HUES48 (cell line): ENCODE data around the gene CACNA1C.

Experiments
- H3K27ac ChIP-seq: one replicate; pipeline ENCODE4 v1.7.0; 2013; ENCODE audit warnings: low read depth, low read length, inconsistent platforms
- H3K27me3 ChIP-seq: 2 replicates; pipeline ENCODE4 v1.6.1; 2013; ENCODE audit warnings: mild to moderate bottlenecking, low read length; ENCODE audit not compliant: control insufficient read depth, insufficient read depth
- H3K36me3 ChIP-seq: 2 replicates; pipeline ENCODE4 v1.6.1; 2013; ENCODE audit warnings: low read length; ENCODE audit not compliant: control insufficient read depth, insufficient read depth
- H3K4me1 ChIP-seq: 2 replicates; pipeline ENCODE4 v1.6.1; 2013; ENCODE audit warnings: mild to moderate bottlenecking, low read length; ENCODE audit not compliant: control insufficient read depth, insufficient read depth
- H3K4me3 ChIP-seq: 2 replicates; pipeline ENCODE4 v1.5.1; 2013; ENCODE audit warnings: mild to moderate bottlenecking, low read depth, low read length
- H3K9ac ChIP-seq: 2 replicates; pipeline ENCODE4 v1.6.1; 2013; ENCODE audit warnings: mild to moderate bottlenecking, low read depth, low read length, moderate library complexity
- H3K9me3 ChIP-seq: 2 replicates; pipeline ENCODE4 v1.6.1; 2013; ENCODE audit warnings: low read length; ENCODE audit not compliant: control insufficient read depth, insufficient read depth

CACNA1C gene

GRCh38 chr12:2551412-2551900 is 498.7 kb downstream of the CACNA1C start:
- H3K9me3 ChIP-seq = no peaks in the 10 kb centered on the region
- H3K36me3 ChIP-seq = no peaks in the 10 kb centered on the region
- no peak overlapping the region for H3K9ac ChIP-seq
- no peak overlapping the region for H3K4me3 ChIP-seq
- peaks cover 10% of the 10 kb centered on the region for H3K4me1 ChIP-seq
- no peak overlapping the region for H3K27ac ChIP-seq
- H3K27me3 ChIP-seq = no peaks in the 10 kb centered on the region

- H3K4me3 ChIP-seq = no peak overlapping the region
- H3K27ac ChIP-seq = no peak overlapping the region
- H3K36me3 ChIP-seq = no peaks in the 10 kb centered on the region
- no peaks in the 10 kb centered on the region for H3K27me3 ChIP-seq
- H3K9me3 ChIP-seq = no peaks in the 10 kb centered on the region
- H3K9ac ChIP-seq = no peak overlapping the region
- H3K4me1 ChIP-seq = peaks cover 5% of the 10 kb centered on the region; the same call in 1 of the 2 replicates
Measured at GRCh38 chr12:2552000-2552756, 499.4 kb downstream of the CACNA1C start.

- Histone ChIP-seq H3K27ac (no peak overlapping the region), H3K4me3 (no peak overlapping the region), H3K36me3 (no peaks in the 10 kb centered on the region), H3K4me1 (peaks cover 5% of the 10 kb centered on the region; the same call in 1 of the 2 replicates), H3K27me3 (no peaks in the 10 kb centered on the region), H3K9ac (no peak overlapping the region), H3K9me3 (no peaks in the 10 kb centered on the region)
Measured at GRCh38 chr12:2553388-2554126, 500.8 kb downstream of the CACNA1C start.

DNA sequence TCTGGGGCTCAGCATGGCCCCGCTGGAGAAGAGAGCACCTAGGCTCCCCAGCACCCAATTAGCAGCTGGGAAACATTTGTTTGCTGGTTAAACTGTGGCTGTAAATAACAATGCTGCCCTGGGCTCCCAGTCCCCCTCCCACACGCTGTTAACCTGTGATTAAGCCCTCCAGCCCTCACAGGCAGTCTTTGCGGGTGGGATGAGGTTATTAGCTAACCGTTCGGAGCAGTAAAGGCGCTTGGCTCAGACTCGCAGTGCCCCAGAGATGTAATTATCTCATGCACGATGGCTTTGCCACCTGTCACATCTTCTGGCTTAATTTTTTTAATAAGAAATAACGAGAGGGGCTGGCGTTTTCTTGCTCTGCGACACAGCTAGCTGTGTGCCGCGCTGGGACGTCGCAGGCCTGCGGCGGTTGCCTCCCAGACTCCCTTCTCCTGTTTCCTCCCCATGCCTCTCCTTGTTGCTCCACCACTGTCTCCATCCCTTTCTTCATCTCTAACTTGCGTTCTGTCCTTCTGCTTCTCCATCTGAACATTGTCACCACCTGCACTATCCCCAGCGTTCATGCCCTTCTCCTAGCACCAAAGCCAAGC is 502.8 kb downstream of the CACNA1C start:
- Histone ChIP-seq H3K27me3 (no peaks in the 10 kb centered on the region), H3K4me3 (no peak overlapping the region), H3K9me3 (no peaks in the 10 kb centered on the region), H3K4me1 (peaks cover 5% of the 10 kb centered on the region; the same call in 1 of the 2 replicates), H3K36me3 (no peaks in the 10 kb centered on the region), H3K27ac (no peak overlapping the region), H3K9ac (no peak overlapping the region)

GRCh38 chr12:2557597-2557996 is 504.8 kb downstream of the CACNA1C start:
- H3K27me3 ChIP-seq = no peaks in the 10 kb centered on the region
- H3K36me3 ChIP-seq = no peaks in the 10 kb centered on the region
- no peaks in the 10 kb centered on the region for H3K9me3 ChIP-seq
- H3K27ac ChIP-seq = no peak overlapping the region
- peaks cover 5% of the 10 kb centered on the region; the same call in 1 of the 2 replicates for H3K4me1 ChIP-seq
- no peak overlapping the region for H3K9ac ChIP-seq
- no peak overlapping the region for H3K4me3 ChIP-seq

- H3K27ac ChIP-seq = no peak overlapping the region
- peaks cover 4% of the 10 kb centered on the region; the same call in 1 of the 2 replicates for H3K4me1 ChIP-seq
- H3K36me3 ChIP-seq = no peaks in the 10 kb centered on the region
- no peaks in the 10 kb centered on the region for H3K9me3 ChIP-seq
- no peak overlapping the region for H3K4me3 ChIP-seq
- no peaks in the 10 kb centered on the region for H3K27me3 ChIP-seq
- H3K9ac ChIP-seq = no peak overlapping the region
Measured at GRCh38 chr12:2559931-2560330, 507.1 kb downstream of the CACNA1C start.

GRCh38 chr12:2560356-2560755 is 507.6 kb downstream of the CACNA1C start:
- Histone ChIP-seq H3K27me3 (no peaks in the 10 kb centered on the region), H3K4me1 (no peaks in the 10 kb centered on the region; the same call in 1 of the 2 replicates), H3K36me3 (no peaks in the 10 kb centered on the region), H3K4me3 (no peak overlapping the region), H3K9me3 (no peaks in the 10 kb centered on the region), H3K27ac (no peak overlapping the region), H3K9ac (no peak overlapping the region)

- Histone ChIP-seq H3K4me3 (no peak overlapping the region), H3K36me3 (no peaks in the 10 kb centered on the region), H3K4me1 (no peaks in the 10 kb centered on the region), H3K27me3 (no peaks in the 10 kb centered on the region), H3K27ac (no peak overlapping the region), H3K9ac (no peak overlapping the region), H3K9me3 (no peaks in the 10 kb centered on the region)
Measured at GRCh38 chr12:2561367-2561766, 508.6 kb downstream of the CACNA1C start.

DNA sequence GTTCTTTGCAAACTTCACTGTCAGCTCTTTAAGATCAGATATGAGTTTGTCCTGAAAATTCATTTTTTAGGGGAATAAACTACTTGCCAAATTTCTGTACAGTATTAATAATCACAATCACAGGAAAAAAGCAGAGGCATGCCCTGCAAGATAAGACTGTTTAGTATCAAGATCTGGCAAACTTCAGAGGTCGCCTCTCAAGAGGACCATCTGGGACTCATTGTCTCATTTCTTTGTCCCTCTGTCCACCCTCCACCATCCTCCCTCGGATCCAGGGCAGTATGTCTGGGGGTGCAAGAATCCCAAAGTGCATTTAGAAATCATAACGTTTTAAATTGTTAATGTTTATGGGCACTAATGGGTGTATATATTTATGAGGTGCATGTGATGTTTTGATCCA is 509.6 kb downstream of the CACNA1C start:
- H3K27ac ChIP-seq = no peak overlapping the region
- no peak overlapping the region for H3K4me3 ChIP-seq
- H3K27me3 ChIP-seq = no peaks in the 10 kb centered on the region
- no peaks in the 10 kb centered on the region for H3K4me1 ChIP-seq
- H3K36me3 ChIP-seq = no peaks in the 10 kb centered on the region
- H3K9me3 ChIP-seq = no peaks in the 10 kb centered on the region
- no peak overlapping the region for H3K9ac ChIP-seq

- H3K36me3 ChIP-seq = no peaks in the 10 kb centered on the region
- no peaks in the 10 kb centered on the region for H3K9me3 ChIP-seq
- H3K27me3 ChIP-seq = no peaks in the 10 kb centered on the region
- H3K27ac ChIP-seq = no peak overlapping the region
- H3K4me3 ChIP-seq = no peak overlapping the region
- H3K9ac ChIP-seq = no peak overlapping the region
- no peaks in the 10 kb centered on the region for H3K4me1 ChIP-seq
Measured at GRCh38 chr12:2563709-2564108, 510.9 kb downstream of the CACNA1C start.

GRCh38 chr12:2566161-2566560 is 513.4 kb downstream of the CACNA1C start:
- Histone ChIP-seq H3K27me3 (no peaks in the 10 kb centered on the region), H3K4me3 (no peak overlapping the region), H3K36me3 (no peaks in the 10 kb centered on the region), H3K9ac (no peak overlapping the region), H3K27ac (no peak overlapping the region), H3K9me3 (no peaks in the 10 kb centered on the region), H3K4me1 (no peaks in the 10 kb centered on the region)
